Heart left ventricle (tissue), 16 donors: ENCODE measurements around the gene PRKAR1B. TPM values are rescaled to one million over a fixed set of nuclear protein-coding genes. Genes with fewer than 3 reads are reported as not detected.

Source experiments
- ATAC-seq, 4 donors: fragments of 200-7000 bp; cut with Tn5 transposase; one replicate each; pipeline ENCODE4 v1.9.1; 2020 to 2022; ENCODE audit warnings: moderate library complexity in 4 of 4, mild to moderate bottlenecking in 3 of 4, moderate number of reproducible peaks in 1 of 4
- DNase-seq, 5 donors: peaks; one replicate each; pipeline ENCODE4 v3.0.0-alpha.2; 2020
- H3K27ac ChIP-seq, 12 donors: fragments of 200-600 bp; sonication (generic) in 4 of 12; one replicate each; pipeline versions ENCODE4 v1.5.0 to v1.8.0; 2016 to 2022; ENCODE audit warnings: mild to moderate bottlenecking in 2 of 12
- H3K27me3 ChIP-seq, 9 donors: fragments of 200-600 bp; sonication (generic) in 2 of 9; one replicate each; pipeline versions ENCODE4 v1.5.1 to v1.8.0; 2016 to 2022; ENCODE audit warnings: mild to moderate bottlenecking in 3 of 9
- H3K36me3 ChIP-seq, 9 donors: fragments of 200-600 bp; sonication (generic) in 2 of 9; one replicate each; pipeline versions ENCODE4 v1.5.0 to v1.8.0; 2018 to 2022; ENCODE audit warnings: mild to moderate bottlenecking in 2 of 9
- H3K4me1 ChIP-seq, 12 donors: fragments of 200-600 bp; sonication (generic) in 4 of 12; one replicate each; pipeline versions ENCODE4 v1.5.0 to v1.8.0; 2016 to 2022; ENCODE audit warnings: mild to moderate bottlenecking in 3 of 12
- H3K4me3 ChIP-seq, 12 donors: fragments of 200-600 bp; sonication (generic) in 4 of 12; one replicate each; pipeline versions ENCODE4 v1.5.0 to v1.8.0; 2017 to 2022; ENCODE audit warnings: mild to moderate bottlenecking in 9 of 12, moderate library complexity in 4 of 12
- H3K9me3 ChIP-seq, 12 donors: fragments of 200-600 bp; sonication (generic) in 4 of 12; one replicate each; pipeline versions ENCODE4 v1.5.0 to v1.8.0; 2016 to 2022; ENCODE audit warnings: mild to moderate bottlenecking in 1 of 12
- CTCF ChIP-seq, 12 donors: fragments of 200-600 bp; sonication (generic) in 4 of 12; IDR thresholded peaks; one replicate each; pipeline versions ENCODE4 v1.5.0 to v1.8.0; 2018 to 2022; ENCODE audit warnings: antibody characterized with exemption in 12 of 12, mild to moderate bottlenecking in 5 of 12
- POLR2A ChIP-seq, 2 donors: fragments of 450-650 bp; IDR thresholded peaks; one replicate each; pipeline ENCODE4 v1.6.1; 2017; ENCODE audit warnings: antibody characterized with exemption in 2 of 2, mild to moderate bottlenecking in 2 of 2, moderate library complexity in 2 of 2
- WGBS, 4 donors: extraction: QIAGEN DNeasy Blood & Tissue Kit in 2 of 4; methylation state at CpG; one replicate each; pipeline versions ENCODE4 v1.1.5 to v1.1.7; 2013 to 2018; 5-methylcytosine and 5-hydroxymethylcytosine counted together
- intact Hi-C, 10 donors: fragments of 100-400 bp; cut with DNase I; formaldehyde crosslinking; loops; one replicate each; pipeline versions ENCODE4 v1.11.1 to v1.14.2; 2022
- polyA plus RNA-seq, 2 donors: library from polyadenylated mRNA; stranded (reverse); fragments of 200-250 nt; gene quantifications; one replicate each; pipeline ENCODE4 v1.2.3, GENCODE V29; 2013
- total RNA-seq, 9 donors: library from RNA; depleted of rRNA in 2 of 9; stranded (reverse); fragments of >200 nt in 2 of 9; fragmentation: NEBNext Ultra II Directional in 3 of 9; extraction: Animal tissue kit (Norgen Biotek cat#: 25700) in 3 of 9; gene quantifications; one replicate each; pipeline versions ENCODE4 v1.1.0 to v1.2.4, GENCODE V29; 2016 to 2023
- donor health status: ischemic (EF 13 %, LVEDD 7.1; RV severe dilation, severe dysfunction).
- donor health status: healthy with polysubstance abuse.
- donor health status: DM: no; HTN: yes; CAD: no.
- donor health status: DM: no; HTN: no; CAD: no.
- donor health status: ischemic (EF 25% LVEDD 6.9; RV normal size, moderate dysfunction).
- donor health status: ischemic (EF 25% LVEDD 5.7; RV mildly dilated, moderate dysfunction).
- donor health status: healthy.
- donor health status: DM: yes; HTN: yes; CAD: no.
- donor health status: ischemic (EF 35%, LVEDD 5.7; RV mildly dilated, moderate dysfunction).
- donor health status: nonischemic (EF 11% LVEDD 7.7; RV severe dilation, severe dysfunction).
- donor health status: DM: yes; HTN: yes; CAD: no.
- donor health status: PGD.
- donor health status: ischemic (EF 29% LVEDD 5.4; RV normal size, mild dysfunction).
- donor health status: nonischemic (EF 23%, LVEDD 6.1; RV moderate dilation, normal function).

PRKAR1B gene
- total and polyA plus RNA-seq, 11 donors: 4.1 to 22.2 (median 17.9) TPM

- H3K4me1 ChIP-seq: peaks cover 0 to 28% (median 5%) of the 10 kb centered on the region in 12 donors
- WGBS, 4 donors: 82 to 89% (median 86%) methylated on average over 24 to 44 of the region's 44 CpGs
- TF ChIP-seq CTCF (IDR thresholded peaks at IDR 0.05) (no peak), POLR2A (IDR thresholded peaks at IDR 0.05) (no peak)
- no peaks in the 10 kb centered on the region for H3K36me3 ChIP-seq
- intact Hi-C loops: loop anchor here in 1 of 10 donors (5.0 kb wide), 1 partner anchor 35 kb away; no protein-coding TSS in a partner anchor
- H3K27me3 ChIP-seq: no peaks in the 10 kb centered on the region
- H3K27ac ChIP-seq: no peak overlapping the region
- peaks cover 0 to 3% (median 0%) of the 10 kb centered on the region in 12 donors for H3K9me3 ChIP-seq
- H3K4me3 ChIP-seq: no peak overlapping the region
- peak in 1 of 5 donors; percentile 10 for DNase-seq
- ATAC-seq: peak in 2 of 4 donors; percentile 12 to 28
These were observed 165.3 kb downstream of the PRKAR1B start for GRCh38 chr7:561631-562373.

GRCh38 chr7:560966-561630 lies 166.0 kb downstream of the PRKAR1B start:
- no peak overlapping the region for H3K27ac ChIP-seq
- WGBS, 4 donors: 89 to 95% (median 94%) methylated on average over 21 of the region's 21 CpGs

DNA sequence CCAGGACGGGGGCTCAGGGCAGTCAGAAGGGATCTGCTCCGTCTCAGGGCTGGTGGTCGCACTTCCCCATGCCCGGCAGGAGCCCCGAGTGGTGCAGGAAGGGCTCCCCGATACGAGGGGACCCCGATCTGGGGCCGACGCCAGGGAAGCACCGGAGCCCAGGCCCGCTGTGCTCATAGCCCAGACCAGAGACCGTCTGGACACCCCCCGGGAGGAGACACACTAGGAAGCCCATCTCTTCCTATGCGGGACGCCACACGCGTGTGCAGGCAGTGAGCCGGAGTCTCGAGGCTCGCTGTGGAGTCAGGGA lies 167.7 kb downstream of the PRKAR1B start:
- ATAC-seq (no peak), DNase-seq (no peak)

More at GRCh38 chr7:560966-561630, 166.0 kb downstream of the PRKAR1B start:
- intact Hi-C loops: loop anchor here in 1 of 10 donors (5.0 kb wide), 1 partner anchor 36 kb away; no protein-coding TSS in a partner anchor
- peaks cover 0 to 28% (median 5%) of the 10 kb centered on the region in 12 donors for H3K4me1 ChIP-seq
- H3K36me3 ChIP-seq: no peaks in the 10 kb centered on the region
- no peak overlapping the region for H3K4me3 ChIP-seq
- no peak for TF ChIP-seq CTCF (IDR thresholded peaks at IDR 0.05)
- H3K9me3 ChIP-seq: peaks cover 0 to 3% (median 0%) of the 10 kb centered on the region in 12 donors
- H3K27me3 ChIP-seq: no peaks in the 10 kb centered on the region
- ATAC-seq (peak in 1 of 4 donors; percentile 19), DNase-seq (peak in 1 of 5 donors; percentile 4)

More for the DNA sequence above, 167.7 kb downstream of the PRKAR1B start:
- peaks cover 0 to 3% (median 0%) of the 10 kb centered on the region in 12 donors for H3K9me3 ChIP-seq
- WGBS, 4 donors: 89 to 97% (median 96%) methylated on average over 18 to 21 of the region's 21 CpGs
- no peak overlapping the region for H3K4me3 ChIP-seq
- peaks cover 0 to 18% (median 0%) of the 10 kb centered on the region in 12 donors for H3K4me1 ChIP-seq
- intact Hi-C loops: no loop called here
- H3K36me3 ChIP-seq: no peaks in the 10 kb centered on the region
- no peaks in the 10 kb centered on the region for H3K27me3 ChIP-seq
- no peak for TF ChIP-seq CTCF (IDR thresholded peaks at IDR 0.05)
- no peak for TF ChIP-seq POLR2A (IDR thresholded peaks at IDR 0.05)
- peak overlapping the region in 1 of 12 donors; percentile 62 for H3K27ac ChIP-seq
